Suppressor macrophage treated with lipopolysaccharide for 1 hour (primary cell): ENCODE measurements around the gene SNX6.
"Not testable (repeated sequence)": the region's sequence is repeated elsewhere in the genome, so short reads cannot be mapped to it uniquely, and the experiment has no call there.

Source experiments
- DNase-seq, 3 donors: peaks; one replicate each; pipeline ENCODE4 v3.0.0-alpha.2; 2020 to 2022

The SNX6 gene

DNA sequence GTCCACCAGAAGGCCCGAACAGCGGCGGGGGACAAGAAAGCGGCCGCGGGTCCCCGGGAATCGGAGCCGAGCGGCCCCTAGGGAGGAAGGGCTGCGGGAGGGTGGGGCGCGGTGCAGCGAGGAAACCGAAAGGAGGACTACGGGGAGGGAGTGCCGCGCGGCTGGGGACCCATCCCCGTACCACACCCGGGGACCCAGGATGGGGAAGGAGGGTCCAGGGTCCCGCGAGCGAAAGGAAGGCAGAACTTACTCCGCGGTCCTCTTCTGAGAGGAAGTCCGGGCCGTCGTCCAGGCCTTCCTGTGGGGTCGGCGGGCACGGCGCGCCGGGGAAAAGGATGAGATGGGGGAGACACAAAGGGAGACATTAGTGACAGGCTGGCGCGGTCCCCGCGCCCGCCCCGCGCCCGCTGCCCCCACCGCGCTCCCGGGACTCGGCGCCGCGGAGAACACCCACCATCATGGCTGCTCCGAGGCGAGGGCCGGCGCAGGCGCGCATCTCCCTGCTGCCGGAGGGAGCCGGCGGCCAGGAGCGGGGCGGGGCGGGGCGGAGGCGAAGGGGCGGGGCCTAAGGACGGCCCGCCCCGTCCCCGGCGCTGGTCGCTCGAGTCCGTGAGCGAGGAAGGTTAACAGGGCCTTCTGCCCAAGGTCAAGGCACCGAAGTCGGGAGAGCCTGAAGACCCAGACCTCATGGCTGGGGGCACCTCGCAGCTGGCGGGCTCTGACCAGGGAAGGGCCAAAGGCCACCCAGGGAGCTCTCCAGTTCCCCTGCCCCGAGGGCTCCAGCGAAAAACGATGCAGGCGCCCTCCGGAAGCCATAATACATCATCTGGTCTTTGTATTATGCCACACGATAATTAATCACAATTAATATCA, at the start of gene SNX6:
Gene SNX6 (minus strand): TSS at position 492 of the 873 bp plus-strand sequence. CDS start 32 bp downstream, at position 460.
- DNase-seq = peak; percentile 83 to 96 (median 92)

DNA sequence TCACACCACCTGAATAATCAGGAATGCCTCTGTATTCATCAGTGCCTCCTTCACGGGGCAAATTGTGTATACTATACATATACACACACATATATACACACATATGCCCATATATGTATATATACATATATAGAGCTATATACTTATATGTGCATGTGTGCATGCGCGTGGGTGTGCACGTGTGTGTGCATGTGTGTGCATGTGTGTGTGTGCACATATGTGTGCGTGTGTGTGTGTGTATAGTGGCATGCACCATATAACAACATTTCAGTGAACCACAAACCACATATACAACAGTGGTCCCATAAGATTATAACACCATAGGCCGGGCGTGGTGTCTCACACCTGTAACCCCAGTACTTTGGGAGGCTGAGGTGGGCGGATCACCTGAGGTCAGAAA, 48.8 kb upstream of the SNX6 start:
- no peak for DNase-seq

DNA sequence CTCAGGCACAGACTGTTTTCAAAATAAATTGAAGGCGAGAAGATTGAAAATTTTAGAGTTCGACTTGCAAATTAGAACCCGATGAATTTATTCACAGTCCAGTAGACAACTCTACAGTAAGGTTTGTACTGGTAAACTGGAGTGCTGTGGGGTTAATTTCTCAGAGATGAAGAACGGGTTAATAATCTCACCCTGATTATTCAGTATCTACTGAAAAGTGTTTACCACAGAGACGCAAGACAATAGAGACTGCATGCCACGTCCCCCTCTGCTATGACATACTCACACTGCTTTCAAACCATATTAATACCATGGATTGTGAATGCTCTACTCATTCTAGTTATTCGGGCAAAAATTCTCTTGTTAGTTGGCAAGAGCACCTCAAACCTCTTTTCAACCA, 48.4 kb upstream of the SNX6 start:
- DNase-seq = no peak

DNA sequence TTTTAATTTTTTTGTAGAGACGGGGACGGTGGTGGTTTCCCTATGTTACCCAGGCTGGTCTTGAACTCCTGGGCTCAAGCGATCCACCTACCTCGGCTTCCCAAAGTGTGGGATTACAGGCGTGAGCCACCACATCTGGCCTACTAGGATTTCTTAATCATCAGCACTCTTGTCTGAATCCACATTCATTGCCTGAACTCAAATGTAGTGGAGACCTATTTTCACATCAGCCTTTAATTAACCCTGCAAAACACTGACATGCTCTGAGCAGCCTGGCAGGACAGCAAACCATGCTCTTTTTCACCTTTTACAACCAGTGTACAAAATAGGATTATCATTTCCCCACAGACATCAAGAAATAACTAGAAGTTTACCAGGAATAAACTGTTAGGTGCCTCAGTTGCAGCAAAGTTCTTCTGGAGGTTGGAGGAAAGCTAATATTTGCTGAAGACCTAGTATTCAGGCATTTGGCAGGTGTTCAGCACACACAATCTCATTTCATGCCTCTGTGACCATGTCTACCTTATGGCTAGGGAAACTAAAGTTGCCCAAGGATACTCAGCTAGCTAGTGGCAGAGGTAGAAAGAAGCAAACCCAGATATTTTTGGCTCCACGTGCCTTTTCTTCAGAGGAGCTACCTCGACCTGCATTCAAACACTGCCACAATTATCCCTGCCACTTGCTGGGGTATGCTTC, 46.7 kb upstream of the SNX6 start:
- no peak for DNase-seq

DNA sequence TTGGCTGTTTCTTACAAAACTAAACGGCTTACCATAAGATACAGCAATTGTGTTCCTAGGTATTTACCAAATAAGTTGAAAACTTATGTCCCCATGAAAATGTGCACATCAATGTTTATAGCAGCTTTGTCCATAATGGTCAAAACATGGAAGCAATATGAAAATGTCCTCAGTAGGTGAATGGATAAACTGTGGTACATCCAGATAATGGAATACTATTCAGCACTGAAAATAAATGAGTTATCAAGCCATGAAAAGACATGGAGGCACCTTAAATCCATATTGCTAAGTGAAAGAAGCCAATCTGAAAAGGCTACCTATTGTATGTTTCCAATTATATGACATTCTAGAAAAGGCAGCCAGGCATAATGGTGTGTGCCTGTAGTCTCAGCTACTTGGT, 43.8 kb upstream of the SNX6 start:
- DNase-seq = no peak

DNA sequence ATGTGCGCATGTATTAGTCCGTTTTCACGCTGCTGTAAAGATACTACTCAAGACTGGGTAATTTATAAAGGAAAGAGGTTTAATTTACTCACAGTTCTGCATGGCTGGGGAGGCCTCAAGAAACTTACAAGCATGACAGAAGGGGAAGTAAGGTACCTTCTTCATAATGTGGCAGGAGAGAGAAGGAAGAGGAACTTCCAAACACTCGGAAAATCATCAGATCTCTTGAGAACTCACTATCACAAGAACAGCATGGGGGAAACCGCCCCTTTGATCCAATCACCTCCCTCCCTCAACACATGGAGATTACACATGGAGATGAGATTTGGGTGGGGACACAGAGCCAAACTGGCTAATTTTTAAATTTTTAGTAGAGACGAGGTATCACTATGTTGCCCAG, 41.8 kb upstream of the SNX6 start:
- DNase-seq = peak; percentile 12 to 35 (median 25)

DNA sequence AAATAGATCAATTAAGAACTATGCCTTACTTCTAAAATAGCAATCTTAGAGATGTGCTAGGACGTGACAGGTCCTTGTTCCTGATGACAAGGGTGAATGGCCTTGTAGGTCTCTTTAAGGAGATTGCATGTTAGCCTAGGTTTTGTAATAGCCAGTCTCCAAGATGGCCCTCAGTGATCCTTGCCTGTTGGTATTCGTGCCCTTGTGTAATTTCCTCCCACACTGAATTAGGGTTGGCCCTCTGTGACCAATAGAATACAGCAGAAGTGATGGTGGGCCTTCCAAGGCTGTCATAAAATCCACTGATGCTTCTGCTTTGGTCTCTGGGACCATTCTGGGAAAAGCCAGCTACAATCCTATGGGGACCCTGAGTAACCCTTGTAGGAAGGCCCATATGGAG, 38.2 kb upstream of the SNX6 start:
- DNase-seq = peak; percentile 44 to 61 (median 56)

DNA sequence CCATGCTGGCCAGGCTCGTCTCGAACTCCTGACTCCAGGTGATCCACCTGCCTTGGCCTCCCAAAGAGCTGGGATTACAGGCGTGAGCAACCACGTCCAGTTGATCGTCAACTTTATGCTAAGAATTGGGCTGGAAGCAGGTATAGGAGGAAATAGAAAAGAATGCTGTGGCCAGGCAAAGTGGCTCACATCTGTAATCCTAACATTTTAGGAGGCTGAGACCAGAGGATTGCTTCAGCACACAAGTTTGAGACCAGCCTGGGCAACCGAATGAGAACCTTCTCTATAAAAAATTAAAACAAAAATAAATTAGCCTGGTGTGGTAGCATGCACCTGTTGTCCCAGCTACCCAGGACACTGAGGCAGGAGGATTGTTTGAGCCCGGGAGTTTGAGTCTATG, 37.1 kb upstream of the SNX6 start:
- peak in 1 of 3 donors; percentile 11 for DNase-seq

DNA sequence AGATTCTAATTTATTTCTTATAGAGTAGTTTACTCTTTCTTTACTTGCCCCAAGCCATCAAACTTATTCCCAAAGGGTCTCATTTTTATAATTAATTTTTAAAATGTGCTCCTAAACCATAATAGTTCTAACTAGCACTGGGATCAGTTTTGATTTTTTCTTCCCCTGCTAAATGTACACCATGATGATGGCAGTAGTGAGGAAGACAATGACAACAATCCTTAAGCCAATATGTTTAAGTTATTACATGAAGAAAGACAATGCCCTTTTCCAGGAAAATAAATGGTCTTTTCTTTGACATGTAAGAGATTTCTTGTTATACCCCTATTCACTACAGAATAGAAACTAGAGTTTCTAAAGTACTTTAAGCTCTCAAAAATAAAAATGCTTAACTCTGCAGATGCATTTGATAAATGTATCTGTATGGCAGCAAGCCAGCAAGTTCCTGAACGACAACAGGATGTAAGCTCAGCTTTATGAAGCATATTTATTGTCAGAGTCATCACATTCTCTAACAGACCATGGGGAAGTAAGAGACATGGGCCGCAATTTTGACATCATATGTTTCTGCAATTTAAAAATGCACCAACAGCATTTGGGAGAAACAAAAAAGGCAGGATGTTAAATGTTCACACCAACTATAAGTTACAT, 36.0 kb upstream of the SNX6 start:
- peak; percentile 65 to 80 (median 79) for DNase-seq

DNA sequence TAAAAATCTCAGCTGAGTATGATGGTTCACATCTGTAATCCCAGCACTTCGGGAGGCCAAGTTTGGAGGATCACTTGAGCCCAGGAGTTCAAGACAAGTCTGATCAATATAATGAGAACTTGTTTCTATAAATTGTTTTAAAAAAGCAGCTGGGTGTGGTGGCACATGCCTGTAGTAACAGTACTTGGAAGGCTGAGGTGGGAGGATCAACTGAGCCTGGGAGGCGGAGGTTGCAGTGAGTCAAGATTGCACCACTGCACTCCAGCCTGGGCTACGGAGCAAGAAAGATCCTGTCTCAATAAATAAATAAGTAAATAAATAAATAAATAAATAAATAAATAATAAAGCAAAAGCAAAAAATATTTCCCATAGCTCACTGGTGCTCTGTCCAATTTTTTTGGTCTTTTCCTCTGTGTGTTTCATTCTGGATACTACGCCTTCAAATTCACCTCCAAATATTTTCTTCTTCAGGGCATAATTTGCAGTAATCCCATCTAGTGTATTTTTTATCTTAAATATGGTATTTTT, 32.7 kb upstream of the SNX6 start:
- no peak for DNase-seq

DNA sequence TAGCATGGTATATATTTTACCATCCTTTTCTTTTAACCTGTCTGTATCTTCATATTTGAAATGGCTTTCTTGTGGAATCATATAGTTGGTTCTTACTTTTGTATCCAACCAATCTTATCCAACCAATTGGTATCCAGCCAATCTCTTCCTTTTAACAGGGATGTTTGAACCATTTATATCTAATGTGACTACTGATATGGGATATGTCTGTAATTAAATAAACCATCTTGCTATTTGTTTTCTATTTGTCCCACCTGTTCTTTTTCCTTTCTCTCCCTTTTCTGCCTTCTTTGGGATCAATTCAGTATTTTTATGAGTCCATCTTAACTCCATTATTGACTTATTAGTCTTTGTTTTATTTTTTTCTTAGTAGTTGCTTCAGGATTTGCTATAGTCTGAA, 30.8 kb upstream of the SNX6 start:
- DNase-seq = no peak

DNA sequence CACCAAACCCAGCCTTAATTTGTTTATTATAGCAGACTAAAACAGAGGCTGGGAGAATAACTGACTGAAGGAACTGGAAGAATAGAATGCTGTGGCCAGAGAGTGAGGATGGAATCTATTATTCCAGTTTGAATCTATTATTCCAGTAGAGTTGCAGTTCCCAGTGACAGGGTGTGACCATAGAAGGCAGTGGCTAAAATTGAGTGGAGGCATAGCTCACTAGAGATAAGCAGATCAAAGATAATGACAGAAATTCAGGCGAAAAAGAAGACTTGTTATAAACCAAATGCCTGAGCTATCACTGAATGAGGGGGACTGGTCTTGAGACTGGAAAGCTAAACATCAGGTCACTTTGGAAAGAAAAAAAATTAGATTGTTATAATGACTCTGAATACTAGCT, 26.0 kb upstream of the SNX6 start:
- no peak for DNase-seq

DNA sequence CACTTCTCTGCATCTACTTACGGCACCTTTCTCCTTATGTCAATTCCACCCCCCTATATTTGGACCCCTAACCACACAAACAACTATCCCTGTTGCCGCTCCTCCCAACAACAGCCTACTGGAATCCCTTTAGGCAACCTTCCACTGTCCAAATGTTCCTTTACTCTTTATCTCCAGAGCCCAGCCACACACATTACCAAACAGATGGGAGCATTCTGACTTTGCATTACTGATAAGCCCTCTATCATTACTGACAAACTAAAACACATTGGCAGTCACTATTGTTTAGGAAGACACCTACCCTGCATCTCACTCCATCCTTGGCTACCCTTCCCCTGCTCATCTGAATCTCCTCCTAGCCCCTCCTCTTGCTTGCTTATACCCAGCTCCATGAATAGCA, 23.1 kb upstream of the SNX6 start:
- not testable (repeated sequence) for DNase-seq

DNA sequence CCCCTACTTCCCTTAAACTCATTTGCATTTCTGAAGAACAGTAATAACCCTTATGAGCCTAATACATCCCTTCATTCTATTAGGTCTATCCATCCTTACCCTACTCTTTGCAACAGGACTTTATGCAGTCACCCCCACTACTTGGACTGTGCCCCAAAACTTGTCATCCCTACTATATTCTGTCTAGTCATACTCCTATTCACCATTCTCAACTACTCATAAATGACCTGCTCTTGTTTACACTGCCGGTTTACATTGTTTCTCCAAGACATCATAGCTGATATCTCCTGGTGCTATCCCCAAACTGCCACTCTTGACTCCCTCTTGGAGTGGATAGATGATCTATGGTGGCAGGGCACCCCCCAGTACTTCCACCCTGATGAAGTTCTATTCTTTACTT, 22.4 kb upstream of the SNX6 start:
- not testable (repeated sequence) for DNase-seq

DNA sequence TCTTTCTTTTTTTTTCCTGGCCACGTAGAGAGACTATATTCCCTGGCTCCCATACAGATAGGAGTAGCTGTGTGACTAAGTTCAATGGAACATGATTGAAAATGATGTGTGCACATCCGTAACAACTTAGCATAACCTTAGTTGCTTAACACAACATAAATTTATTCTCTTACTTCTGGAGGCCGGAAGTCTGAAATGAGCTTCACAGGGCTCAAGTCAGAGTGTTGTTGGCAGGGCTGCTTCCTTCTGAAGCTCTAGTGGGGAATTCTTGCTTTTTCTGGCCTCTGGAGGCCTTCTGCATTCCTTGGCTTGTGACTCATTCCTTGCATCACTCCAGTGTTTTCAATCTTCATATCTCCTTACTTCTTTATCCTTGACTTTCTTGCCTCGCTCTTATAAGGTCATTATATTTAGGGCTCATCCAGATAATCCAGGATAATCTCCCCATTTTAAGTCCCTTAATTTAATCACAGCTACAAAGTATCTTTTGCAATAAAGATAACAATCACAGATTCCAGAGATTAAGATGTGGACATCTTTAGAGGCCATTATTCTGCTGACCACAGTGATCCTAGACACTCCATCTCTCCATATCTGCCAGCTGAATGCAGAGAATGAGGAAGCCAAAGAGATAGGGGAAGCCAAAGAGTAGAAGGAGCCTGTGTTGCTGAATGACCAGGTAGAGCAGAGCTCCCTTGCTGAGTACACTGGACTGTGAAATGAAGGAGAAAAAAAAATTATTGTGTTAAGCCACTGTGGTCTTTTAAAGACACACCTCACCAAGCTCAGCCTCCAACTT, 21.0 kb upstream of the SNX6 start:
- peak; percentile 74 to 85 (median 82) for DNase-seq

DNA sequence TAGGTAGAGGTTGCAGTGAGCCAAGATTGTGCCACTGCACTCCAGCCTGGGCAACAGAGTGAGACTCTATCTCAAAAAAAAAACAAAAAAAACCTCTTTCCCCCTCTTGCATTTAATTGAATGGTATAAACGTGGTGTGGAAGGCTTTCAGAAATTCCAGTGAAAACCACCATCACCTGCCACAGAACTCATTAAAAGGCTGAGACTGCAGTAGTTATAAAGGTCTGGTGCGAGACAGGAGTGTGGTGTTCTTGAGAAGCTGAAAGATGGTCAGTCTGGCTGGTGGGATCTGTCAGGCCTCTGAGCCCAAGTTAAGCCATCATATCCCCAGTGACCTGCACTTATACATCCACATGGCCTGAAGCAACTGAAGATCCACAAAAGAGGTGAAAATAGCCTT, 20.1 kb upstream of the SNX6 start:
- DNase-seq = not testable (repeated sequence)

DNA sequence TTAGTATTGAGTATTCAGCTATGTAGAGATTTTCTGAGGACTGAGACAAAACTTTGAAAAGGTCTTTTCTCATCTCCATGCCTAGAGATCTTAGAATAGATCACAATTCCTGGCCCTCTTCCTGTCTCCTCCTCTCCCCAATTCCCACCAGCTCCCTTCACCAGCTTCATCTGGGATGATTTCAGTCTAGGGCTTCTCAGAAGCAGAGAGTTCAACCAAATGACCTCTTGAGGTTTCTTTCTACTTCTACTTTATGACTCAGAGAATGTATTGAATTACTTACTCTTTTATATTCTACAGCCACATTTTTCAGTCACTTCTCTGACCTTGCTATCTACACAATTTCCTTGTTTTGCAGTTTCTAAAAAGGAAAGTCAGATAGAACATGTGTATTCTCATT, 19.4 kb upstream of the SNX6 start:
- peak in 2 of 3 donors; percentile 5 to 56 for DNase-seq

DNA sequence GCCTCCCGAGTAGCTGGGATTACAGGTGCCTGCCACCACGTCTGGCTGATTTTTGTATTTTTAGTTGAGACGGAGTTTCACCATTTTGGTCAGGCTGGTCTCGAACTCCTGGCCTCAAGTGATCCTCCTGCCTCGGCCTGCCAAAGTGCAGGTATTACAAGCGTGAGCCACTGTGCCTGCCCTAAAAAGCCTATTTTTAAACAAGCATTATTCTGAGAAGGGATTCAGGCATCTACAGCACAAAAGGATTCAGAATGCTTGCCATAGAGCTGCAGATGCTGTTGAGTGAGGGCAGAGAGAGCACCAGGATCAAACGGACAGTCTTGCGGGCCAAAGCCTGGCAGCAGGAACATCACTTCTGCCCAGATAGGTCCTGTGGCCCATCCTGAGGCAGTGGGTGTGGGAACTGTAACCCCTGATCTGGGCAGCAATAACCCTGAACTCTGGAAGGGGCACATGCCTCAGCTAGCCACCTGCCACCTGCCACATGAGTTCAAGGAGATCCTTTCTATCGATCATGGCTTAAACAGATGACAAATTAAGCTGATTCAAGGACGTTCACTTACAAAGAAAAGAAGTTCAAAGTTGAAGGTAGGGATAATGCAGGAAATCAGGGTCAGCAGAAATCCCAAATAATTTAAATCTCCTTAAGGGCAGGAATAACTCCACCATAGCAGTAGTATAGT, 16.8 kb upstream of the SNX6 start:
- no peak for DNase-seq

DNA sequence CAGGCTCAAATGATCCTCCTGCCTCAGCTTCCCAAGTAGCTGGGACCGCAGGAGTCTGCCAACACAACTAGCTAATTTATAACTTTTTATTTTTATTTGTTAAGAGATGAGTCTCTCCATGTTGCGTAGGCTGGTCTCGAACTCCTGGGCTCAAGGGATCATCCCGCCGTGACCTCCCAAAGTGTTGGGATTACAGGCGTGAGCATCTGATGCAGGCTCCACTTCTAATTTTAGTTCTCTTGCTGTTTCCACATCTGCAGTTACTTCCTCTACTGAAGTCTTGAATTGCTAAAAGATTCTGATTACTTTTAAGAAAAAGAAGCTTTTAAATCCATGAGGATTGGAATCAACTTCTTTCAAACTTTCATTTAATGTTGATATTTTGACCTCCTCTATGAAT, 13.4 kb upstream of the SNX6 start:
- DNase-seq = peak in 2 of 3 donors; percentile 44 to 47

DNA sequence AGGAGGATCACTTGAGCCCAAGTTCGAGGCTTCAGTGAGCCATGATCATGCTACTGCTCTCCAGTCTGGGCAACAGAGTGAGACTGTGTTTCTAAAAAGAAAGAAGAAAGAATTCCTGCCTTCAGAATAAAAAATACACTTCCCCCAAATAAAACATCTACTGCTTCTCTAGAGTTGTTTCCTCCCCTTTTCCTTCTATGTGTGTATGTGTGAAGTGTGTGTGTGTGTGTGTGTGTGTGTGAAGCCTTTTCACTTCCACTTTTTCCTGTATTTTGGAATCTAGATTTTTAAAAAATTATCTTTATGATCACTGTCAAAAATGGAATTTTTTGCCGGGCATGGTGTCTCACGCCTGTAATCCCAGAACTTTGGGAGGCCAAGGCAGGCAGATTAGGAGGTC, 12.6 kb upstream of the SNX6 start:
- peak in 1 of 3 donors; percentile 15 for DNase-seq

DNA sequence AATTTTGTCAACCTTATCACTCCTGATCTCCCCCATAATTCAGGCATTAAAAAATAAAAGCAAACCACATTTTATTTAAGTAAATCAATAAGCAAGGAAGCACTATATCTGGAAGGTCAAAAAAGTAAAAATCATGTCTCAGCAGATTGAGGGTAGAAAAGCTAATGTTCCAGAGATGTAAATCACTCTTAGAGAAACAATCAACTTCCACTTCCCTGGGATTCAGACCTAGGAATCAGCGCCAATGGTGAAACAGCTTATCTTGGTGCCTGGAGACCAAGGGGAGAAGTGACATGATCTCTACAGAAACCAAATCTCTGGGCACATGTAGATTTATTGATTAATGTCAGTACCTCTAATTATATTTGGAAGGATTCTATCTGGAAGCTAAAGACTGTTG, 10.9 kb upstream of the SNX6 start:
- no peak for DNase-seq

DNA sequence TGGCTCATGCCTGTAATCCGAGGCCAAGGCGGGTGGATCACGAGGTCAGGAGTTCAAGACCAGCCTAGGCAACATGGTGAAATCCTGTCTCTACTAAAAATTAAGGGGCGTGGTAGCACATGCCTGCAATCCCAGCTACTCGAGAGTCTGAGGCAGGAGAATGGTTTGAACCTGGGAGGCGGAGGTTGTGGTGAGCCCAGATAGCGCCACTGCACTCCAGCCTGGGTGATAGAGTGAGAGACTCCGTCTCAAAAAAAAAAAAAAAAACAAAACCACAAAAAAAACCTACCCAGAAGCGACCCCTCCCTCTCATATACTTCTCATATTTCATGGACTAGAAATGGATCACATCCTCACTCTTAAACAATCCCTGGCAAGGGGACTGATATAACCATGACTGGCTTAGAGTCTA, 4.4 kb upstream of the SNX6 start:
- DNase-seq = not testable (repeated sequence)
